ENCODE data around the gene STH.
"Not testable (repeated sequence)": the region's sequence is repeated elsewhere in the genome, so short reads cannot be mapped to it uniquely, and the experiment has no call there.

Gene STH

DNA sequence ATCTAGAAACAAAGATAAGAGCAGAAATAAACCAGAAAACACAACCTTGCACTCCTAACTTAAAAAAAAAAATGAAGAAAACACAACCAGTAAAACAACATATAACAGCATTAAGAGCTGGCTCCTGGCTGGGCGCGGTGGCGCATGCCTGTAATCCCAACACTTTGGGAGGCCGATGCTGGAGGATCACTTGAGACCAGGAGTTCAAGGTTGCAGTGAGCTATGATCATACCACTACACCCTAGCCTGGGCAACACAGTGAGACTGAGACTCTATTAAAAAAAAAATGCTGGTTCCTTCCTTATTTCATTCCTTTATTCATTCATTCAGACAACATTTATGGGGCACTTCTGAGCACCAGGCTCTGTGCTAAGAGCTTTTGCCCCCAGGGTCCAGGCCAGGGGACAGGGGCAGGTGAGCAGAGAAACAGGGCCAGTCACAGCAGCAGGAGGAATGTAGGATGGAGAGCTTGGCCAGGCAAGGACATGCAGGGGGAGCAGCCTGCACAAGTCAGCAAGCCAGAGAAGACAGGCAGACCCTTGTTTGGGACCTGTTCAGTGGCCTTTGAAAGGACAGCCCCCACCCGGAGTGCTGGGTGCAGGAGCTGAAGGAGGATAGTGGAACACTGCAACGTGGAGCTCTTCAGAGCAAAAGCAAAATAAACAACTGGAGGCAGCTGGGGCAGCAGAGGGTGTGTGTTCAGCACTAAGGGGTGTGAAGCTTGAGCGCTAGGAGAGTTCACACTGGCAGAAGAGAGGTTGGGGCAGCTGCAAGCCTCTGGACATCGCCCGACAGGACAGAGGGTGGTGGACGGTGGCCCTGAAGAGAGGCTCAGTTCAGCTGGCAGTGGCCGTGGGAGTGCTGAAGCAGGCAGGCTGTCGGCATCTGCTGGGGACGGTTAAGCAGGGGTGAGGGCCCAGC lies 2.6 kb downstream of the STH start:
- DNase-seq (ENCODE audit: low read depth), result no peak
- H3K4me3 ChIP-seq (ENCODE audit: low read depth, low read length), result no peak overlapping the region

GRCh38 chr17:46002311-46002972 lies 3.4 kb downstream of the STH start:
- no peak overlapping the region for H3K4me3 ChIP-seq (ENCODE audit: low read depth, low read length)
- peak; percentile 5 for DNase-seq (ENCODE audit: low read depth)

DNA sequence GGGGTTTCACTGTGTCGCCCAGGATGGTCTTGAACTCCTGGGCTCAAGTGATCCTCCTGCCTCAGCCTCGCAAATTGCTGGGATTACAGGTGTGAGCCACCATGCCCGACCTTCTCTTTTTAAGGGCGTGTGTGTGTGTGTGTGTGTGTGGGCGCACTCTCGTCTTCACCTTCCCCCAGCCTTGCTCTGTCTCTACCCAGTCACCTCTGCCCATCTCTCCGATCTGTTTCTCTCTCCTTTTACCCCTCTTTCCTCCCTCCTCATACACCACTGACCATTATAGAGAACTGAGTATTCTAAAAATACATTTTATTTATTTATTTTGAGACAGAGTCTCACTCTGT lies 3.9 kb downstream of the STH start:
- H3K4me3 ChIP-seq (ENCODE audit: low read depth, low read length), result no peak overlapping the region
- no peak for DNase-seq (ENCODE audit: low read depth)

- no peak overlapping the region for H3K4me3 ChIP-seq (ENCODE audit: low read depth, low read length)
- no peak for DNase-seq (ENCODE audit: low read depth)
Observed at GRCh38 chr17:46003907-46004748, 5.1 kb downstream of the STH start.

- H3K4me3 ChIP-seq (ENCODE audit: low read depth, low read length), result not testable (repeated sequence)
Observed at GRCh38 chr17:46006082-46006481, 7.0 kb downstream of the STH start.

DNA sequence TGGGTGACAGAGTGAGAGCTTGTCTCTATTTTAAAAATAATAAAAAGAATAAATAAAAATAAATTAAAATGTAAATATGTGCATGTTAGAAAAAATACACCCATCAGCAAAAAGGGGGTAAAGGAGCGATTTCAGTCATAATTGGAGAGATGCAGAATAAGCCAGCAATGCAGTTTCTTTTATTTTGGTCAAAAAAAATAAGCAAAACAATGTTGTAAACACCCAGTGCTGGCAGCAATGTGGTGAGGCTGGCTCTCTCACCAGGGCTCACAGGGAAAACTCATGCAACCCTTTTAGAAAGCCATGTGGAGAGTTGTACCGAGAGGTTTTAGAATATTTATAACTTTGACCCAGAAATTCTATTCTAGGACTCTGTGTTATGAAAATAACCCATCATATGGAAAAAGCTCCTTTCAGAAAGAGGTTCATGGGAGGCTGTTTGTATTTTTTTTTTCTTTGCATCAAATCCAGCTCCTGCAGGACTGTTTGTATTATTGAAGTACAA lies 8.5 kb downstream of the STH start:
- H3K4me3 ChIP-seq (ENCODE audit: low read depth, low read length), result no peak overlapping the region
- no peak for DNase-seq (ENCODE audit: low read depth)

More at GRCh38 chr17:46006082-46006481, 7.0 kb downstream of the STH start:
- not testable (repeated sequence) for DNase-seq (ENCODE audit: low read depth)

- no peak overlapping the region for H3K4me3 ChIP-seq (ENCODE audit: low read depth, low read length)
- DNase-seq (ENCODE audit: low read depth), result no peak
Observed at GRCh38 chr17:46008591-46008990, 9.5 kb downstream of the STH start.

GRCh38 chr17:46009681-46010596 lies 10.9 kb downstream of the STH start:
- H3K4me3 ChIP-seq (ENCODE audit: low read depth, low read length), result no peak overlapping the region
- no peak for DNase-seq (ENCODE audit: low read depth)

DNA sequence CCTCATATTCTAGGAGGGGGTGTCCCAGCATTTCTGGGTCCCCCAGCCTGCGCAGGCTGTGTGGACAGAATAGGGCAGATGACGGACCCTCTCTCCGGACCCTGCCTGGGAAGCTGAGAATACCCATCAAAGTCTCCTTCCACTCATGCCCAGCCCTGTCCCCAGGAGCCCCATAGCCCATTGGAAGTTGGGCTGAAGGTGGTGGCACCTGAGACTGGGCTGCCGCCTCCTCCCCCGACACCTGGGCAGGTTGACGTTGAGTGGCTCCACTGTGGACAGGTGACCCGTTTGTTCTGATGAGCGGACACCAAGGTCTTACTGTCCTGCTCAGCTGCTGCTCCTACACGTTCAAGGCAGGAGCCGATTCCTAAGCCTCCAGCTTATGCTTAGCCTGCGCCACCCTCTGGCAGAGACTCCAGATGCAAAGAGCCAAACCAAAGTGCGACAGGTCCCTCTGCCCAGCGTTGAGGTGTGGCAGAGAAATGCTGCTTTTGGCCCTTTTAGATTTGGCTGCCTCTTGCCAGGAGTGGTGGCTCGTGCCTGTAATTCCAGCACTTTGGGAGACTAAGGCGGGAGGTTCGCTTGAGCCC lies 11.6 kb downstream of the STH start:
- no peak overlapping the region for H3K4me3 ChIP-seq (ENCODE audit: low read depth, low read length)
- DNase-seq (ENCODE audit: low read depth), result no peak

DNA sequence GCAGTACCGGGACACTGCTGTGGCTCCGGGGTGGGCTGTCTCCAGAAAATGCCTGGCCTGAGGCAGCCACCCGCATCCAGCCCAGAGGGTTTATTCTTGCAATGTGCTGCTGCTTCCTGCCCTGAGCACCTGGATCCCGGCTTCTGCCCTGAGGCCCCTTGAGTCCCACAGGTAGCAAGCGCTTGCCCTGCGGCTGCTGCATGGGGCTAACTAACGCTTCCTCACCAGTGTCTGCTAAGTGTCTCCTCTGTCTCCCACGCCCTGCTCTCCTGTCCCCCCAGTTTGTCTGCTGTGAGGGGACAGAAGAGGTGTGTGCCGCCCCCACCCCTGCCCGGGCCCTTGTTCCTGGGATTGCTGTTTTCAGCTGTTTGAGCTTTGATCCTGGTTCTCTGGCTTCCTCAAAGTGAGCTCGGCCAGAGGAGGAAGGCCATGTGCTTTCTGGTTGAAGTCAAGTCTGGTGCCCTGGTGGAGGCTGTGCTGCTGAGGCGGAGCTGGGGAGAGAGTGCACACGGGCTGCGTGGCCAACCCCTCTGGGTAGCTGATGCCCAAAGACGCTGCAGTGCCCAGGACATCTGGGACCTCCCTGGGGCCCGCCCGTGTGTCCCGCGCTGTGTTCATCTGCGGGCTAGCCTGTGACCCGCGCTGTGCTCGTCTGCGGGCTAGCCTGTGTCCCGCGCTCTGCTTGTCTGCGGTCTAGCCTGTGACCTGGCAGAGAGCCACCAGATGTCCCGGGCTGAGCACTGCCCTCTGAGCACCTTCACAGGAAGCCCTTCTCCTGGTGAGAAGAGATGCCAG lies 12.9 kb downstream of the STH start:
- no peak for DNase-seq (ENCODE audit: low read depth)
- H3K4me3 ChIP-seq (ENCODE audit: low read depth, low read length), result no peak overlapping the region

GRCh38 chr17:46012506-46013079 lies 13.5 kb downstream of the STH start:
- no peak overlapping the region for H3K4me3 ChIP-seq (ENCODE audit: low read depth, low read length)
- no peak for DNase-seq (ENCODE audit: low read depth)

DNA sequence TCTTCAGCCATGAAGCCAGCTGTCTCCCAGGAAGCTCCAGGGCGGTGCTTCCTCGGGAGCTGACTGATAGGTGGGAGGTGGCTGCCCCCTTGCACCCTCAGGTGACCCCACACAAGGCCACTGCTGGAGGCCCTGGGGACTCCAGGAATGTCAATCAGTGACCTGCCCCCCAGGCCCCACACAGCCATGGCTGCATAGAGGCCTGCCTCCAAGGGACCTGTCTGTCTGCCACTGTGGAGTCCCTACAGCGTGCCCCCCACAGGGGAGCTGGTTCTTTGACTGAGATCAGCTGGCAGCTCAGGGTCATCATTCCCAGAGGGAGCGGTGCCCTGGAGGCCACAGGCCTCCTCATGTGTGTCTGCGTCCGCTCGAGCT lies 14.1 kb downstream of the STH start:
- no peak for DNase-seq (ENCODE audit: low read depth)
- no peak overlapping the region for H3K4me3 ChIP-seq (ENCODE audit: low read depth, low read length)

DNA sequence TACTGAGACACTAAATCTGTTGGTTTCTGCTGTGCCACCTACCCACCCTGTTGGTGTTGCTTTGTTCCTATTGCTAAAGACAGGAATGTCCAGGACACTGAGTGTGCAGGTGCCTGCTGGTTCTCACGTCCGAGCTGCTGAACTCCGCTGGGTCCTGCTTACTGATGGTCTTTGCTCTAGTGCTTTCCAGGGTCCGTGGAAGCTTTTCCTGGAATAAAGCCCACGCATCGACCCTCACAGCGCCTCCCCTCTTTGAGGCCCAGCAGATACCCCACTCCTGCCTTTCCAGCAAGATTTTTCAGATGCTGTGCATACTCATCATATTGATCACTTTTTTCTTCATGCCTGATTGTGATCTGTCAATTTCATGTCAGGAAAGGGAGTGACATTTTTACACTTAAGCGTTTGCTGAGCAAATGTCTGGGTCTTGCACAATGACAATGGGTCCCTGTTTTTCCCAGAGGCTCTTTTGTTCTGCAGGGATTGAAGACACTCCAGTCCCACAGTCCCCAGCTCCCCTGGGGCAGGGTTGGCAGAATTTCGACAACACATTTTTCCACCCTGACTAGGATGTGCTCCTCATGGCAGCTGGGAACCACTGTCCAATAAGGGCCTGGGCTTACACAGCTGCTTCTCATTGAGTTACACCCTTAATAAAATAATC lies 14.6 kb downstream of the STH start:
- H3K4me3 ChIP-seq (ENCODE audit: low read depth, low read length), result no peak overlapping the region
- DNase-seq (ENCODE audit: low read depth), result peak; percentile 16

DNA sequence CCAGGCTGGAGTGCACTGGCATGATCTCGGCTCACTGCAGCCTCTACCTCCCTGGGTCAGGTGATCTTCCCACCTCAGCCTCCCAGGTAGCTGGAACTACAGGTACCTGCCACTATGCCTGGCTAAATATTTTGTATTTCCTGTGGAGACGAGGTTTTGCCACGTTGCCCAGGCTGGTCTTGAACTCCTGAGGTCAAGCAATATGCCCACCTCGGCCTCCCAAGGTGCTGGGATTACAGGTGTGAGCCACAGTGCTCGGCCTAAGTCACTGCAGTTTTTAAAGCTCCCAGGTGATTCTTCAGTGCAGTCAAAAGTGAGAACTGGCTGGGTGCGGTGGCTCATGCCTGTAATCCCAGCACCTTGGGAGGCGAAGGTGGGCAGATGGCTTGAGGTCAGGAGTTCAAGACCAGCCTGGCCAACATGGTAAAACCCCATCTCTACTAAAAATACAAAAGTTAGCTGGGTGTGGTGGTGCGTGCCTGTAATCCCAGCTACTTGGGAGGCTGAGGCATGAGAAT lies 20.4 kb downstream of the STH start:
- not testable (repeated sequence) for DNase-seq (ENCODE audit: low read depth); H3K4me3 ChIP-seq (ENCODE audit: low read depth, low read length)

- no peak for DNase-seq (ENCODE audit: low read depth)
- H3K4me3 ChIP-seq (ENCODE audit: low read depth, low read length), result no peak overlapping the region
Observed at GRCh38 chr17:46020023-46020761, 21.1 kb downstream of the STH start.

GRCh38 chr17:46020998-46021397 lies 21.9 kb downstream of the STH start:
- DNase-seq (ENCODE audit: low read depth), result no peak
- H3K4me3 ChIP-seq (ENCODE audit: low read depth, low read length), result no peak overlapping the region

All from skeletal muscle cell (primary cell).